HG03460 (cell line): ENCODE data around the gene HS3ST2.
"Not testable (repeated sequence)": the region's sequence is repeated elsewhere in the genome, so short reads cannot be mapped to it uniquely, and the experiment has no call there.

Source experiments
- ATAC-seq: cut with Tn5 transposase; IDR thresholded peaks from one replicate; pipeline ENCODE4 v1.9.1; 2021; ENCODE audit not compliant: unreplicated experiment

Gene HS3ST2

GRCh38 chr16:22813223-22813947, 577 bp upstream of the HS3ST2 start:
- ATAC-seq = no peak

GRCh38 chr16:22814711-22815105, 746 bp downstream of the HS3ST2 start:
- ATAC-seq = no peak

- ATAC-seq = no peak
Observed at GRCh38 chr16:22815863-22816262, 1.9 kb downstream of the HS3ST2 start.

GRCh38 chr16:22816475-22816874, 2.5 kb downstream of the HS3ST2 start:
- no peak for ATAC-seq

GRCh38 chr16:22818736-22819135, 4.8 kb downstream of the HS3ST2 start:
- ATAC-seq = not testable (repeated sequence)

GRCh38 chr16:22838681-22839080, 24.7 kb downstream of the HS3ST2 start:
- no peak for ATAC-seq

- not testable (repeated sequence) for ATAC-seq
Observed at GRCh38 chr16:22842031-22842430, 28.1 kb downstream of the HS3ST2 start.

GRCh38 chr16:22843122-22843521, 29.2 kb downstream of the HS3ST2 start:
- ATAC-seq = no peak

- no peak for ATAC-seq
Observed at GRCh38 chr16:22843856-22844255, 29.9 kb downstream of the HS3ST2 start.

- ATAC-seq = no peak
Observed at GRCh38 chr16:22844416-22844815, 30.5 kb downstream of the HS3ST2 start.

GRCh38 chr16:22847100-22847499, 33.1 kb downstream of the HS3ST2 start:
- ATAC-seq = no peak

GRCh38 chr16:22847690-22848089, 33.7 kb downstream of the HS3ST2 start:
- no peak for ATAC-seq

- ATAC-seq = no peak
Observed at GRCh38 chr16:22848451-22848850, 34.5 kb downstream of the HS3ST2 start.

- ATAC-seq = no peak
Observed at GRCh38 chr16:22849517-22849916, 35.6 kb downstream of the HS3ST2 start.

GRCh38 chr16:22855231-22855630, 41.3 kb downstream of the HS3ST2 start:
- no peak for ATAC-seq

- no peak for ATAC-seq
Observed at GRCh38 chr16:22857296-22858025, 43.5 kb downstream of the HS3ST2 start.

- no peak for ATAC-seq
Observed at GRCh38 chr16:22859925-22860324, 46.0 kb downstream of the HS3ST2 start.

- ATAC-seq = no peak
Observed at GRCh38 chr16:22861580-22861979, 47.6 kb downstream of the HS3ST2 start.

GRCh38 chr16:22862046-22862445, 48.1 kb downstream of the HS3ST2 start:
- ATAC-seq = no peak

- no peak for ATAC-seq
Observed at GRCh38 chr16:22864375-22864774, 50.4 kb downstream of the HS3ST2 start.

- ATAC-seq = no peak
Observed at GRCh38 chr16:22868593-22869224, 54.7 kb downstream of the HS3ST2 start.

GRCh38 chr16:22871861-22872260, 57.9 kb downstream of the HS3ST2 start:
- ATAC-seq = no peak
